Omental fat pad (tissue), 4 donors: ENCODE measurements around the gene PTPRCAP. TPM values are rescaled to one million over a fixed set of nuclear protein-coding genes. Genes with fewer than 3 reads are reported as not detected.

ENCODE experiments used
- ATAC-seq: fragments of 150-250 bp; one replicate; pipeline ENCODE4 v1.9.1; 2016; ENCODE audit warnings: mild to moderate bottlenecking, moderate library complexity; ENCODE audit not compliant: low FRiP score
- DNase-seq: peaks from one replicate; pipeline ENCODE4 v3.0.0-alpha.2; 2019; ENCODE audit warnings: low spot score
- CTCF ChIP-seq, 3 donors: fragments of 450-650 bp; IDR thresholded peaks; one replicate each; pipeline ENCODE4 v1.5.1; 2016 to 2017; ENCODE audit warnings: antibody characterized with exemption in 3 of 3, mild to moderate bottlenecking in 3 of 3, moderate library complexity in 2 of 3
- total RNA-seq, 4 donors: library from RNA; depleted of rRNA; stranded (reverse); fragments of >200 nt; gene quantifications; one replicate each; pipeline ENCODE4 v1.1.0, GENCODE V29; 2016

The PTPRCAP gene
- total RNA-seq, 4 donors from 2014 or later, result 5.5 to 6.7 (median 6.3) TPM

DNA sequence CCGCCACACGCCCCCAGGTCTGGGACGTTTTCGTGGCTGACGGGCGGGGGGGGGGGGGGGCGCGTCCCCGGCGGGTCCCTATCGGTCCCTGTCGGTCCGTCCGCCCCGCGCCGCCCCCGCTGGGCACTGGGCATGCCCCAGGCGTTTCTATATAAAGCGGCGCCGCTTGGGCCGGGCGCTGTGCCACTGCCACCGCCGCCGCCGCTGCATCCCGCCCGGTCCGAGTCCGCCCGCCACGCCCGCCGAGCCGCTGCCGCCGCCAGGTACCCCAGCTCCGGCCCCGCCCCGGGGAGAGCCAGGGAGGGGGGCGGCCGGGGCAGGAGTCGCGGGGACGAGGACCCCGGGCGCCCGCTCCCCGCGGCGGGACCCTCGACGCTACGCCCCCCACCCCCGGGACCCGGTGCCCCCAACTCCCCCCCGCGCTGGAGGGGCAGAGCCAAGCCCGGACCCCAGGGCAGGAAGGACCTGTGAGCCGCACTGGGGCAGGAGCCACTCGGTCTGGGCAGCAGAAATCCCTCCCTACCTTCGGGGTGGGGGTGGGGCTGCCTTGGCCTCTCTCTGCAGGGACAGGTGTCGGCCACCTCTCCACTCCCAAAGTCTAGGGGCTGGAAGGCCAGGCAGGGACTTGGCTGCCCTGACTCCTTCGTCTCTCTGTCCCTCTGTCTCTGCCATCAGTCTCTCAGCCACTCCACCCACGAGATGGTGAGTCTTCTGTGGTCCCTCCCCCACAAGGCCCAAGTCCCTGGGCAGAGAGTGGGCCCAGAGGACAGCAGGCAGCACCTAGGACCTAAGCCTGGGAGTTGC is 21.8 kb downstream of the PTPRCAP start, which contains the start of gene CARNS1:
TSS of gene CARNS1 (plus strand) at position 178 of the 804 bp plus-strand sequence. CDS start at position 700, 522 bp downstream.
- DNase-seq, result no peak
- no peak for ATAC-seq
- no peak for TF ChIP-seq CTCF (IDR thresholded peaks at IDR 0.05)

- TF ChIP-seq CTCF (IDR thresholded peaks at IDR 0.05), result no peak
- no peak for ATAC-seq
- no peak for DNase-seq
Observed at GRCh38 chr11:67413266-67413849, 24.1 kb downstream of the PTPRCAP start.

DNA sequence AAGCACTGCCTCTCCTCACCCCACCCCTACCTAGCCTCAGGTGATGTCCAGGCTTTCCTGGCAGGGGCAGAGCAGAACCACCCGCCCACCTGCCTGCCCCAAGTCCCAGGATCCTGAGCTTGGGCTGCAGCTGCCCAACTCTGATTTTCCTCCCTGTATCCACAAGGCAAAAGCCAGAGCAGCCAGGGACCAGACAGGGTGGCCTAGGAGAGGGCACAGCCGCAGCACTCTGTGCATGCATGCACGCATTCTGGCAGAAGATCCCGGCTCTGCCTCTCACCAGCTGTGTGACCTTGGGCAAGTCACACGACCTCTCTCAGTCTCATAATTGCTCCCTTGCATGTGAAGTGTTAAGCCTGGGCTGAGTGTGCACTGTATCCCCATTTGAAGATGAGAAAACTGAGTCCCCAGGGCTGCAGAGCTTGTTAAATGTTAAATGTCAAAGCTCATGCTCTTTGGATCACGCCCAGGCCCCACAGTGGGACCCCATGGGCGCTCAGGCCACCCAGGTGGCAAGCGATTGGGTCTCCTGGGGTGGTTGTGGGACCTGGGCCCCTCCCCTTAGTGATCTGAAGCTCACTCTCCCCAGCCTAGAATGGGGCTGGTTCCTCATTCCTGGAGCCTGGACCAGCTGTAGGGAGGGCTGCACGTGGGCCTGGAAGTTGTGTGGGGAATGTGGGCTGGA is 24.8 kb downstream of the PTPRCAP start:
- no peak for DNase-seq
- TF ChIP-seq CTCF (IDR thresholded peaks at IDR 0.05), result no peak
- no peak for ATAC-seq

GRCh38 chr11:67411785-67412152 is 25.7 kb downstream of the PTPRCAP start:
- no peak for DNase-seq
- no peak for ATAC-seq
- no peak for TF ChIP-seq CTCF (IDR thresholded peaks at IDR 0.05)

- DNase-seq, result no peak
- TF ChIP-seq CTCF (IDR thresholded peaks at IDR 0.05), result no peak
- ATAC-seq, result no peak
Observed at GRCh38 chr11:67410984-67411784, 26.3 kb downstream of the PTPRCAP start.

DNA sequence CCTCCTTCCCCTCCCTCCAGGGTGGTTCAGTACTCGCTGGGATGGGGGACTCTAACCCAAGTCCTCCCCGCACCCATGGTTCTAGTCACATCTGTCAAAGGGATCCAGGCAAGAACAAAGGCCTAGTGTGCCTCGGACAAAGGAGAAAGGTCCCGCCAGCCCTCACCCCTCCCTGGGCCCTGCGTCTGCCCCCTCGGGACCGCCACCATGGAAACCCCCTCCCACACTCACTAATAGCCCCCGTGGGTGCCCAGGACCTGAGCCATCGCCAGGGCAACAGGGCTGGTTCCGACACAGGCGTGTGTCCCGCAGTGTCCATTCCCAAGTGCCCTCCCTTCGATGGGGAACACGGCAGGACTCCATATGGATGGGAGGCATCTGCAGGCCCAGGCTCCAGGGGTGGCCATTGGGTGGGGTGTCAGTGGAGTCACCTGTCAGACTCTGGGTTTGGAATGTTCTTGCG is 27.1 kb downstream of the PTPRCAP start:
- DNase-seq (no peak), ATAC-seq (no peak)
- no peak for TF ChIP-seq CTCF (IDR thresholded peaks at IDR 0.05)
